DMS153 treated with DMSO at 0.1 percent for 48 hours (cell line): Measurements from ENCODE around the gene PSTPIP1.

ENCODE experiments used
- DNase-seq: peaks from one replicate; lab custom pipeline; 2025; ENCODE audit not compliant: unreplicated experiment; lab: John Stamatoyannopoulos, UW

The PSTPIP1 gene

GRCh38 chr15:76978522-76979330 lies 16.2 kb upstream of the PSTPIP1 start:
- DNase-seq = no peak

GRCh38 chr15:76979331-76979925 lies 15.5 kb upstream of the PSTPIP1 start:
- DNase-seq = no peak

- no peak for DNase-seq
These were observed 14.9 kb upstream of the PSTPIP1 start for GRCh38 chr15:76979996-76980520.

GRCh38 chr15:76982356-76982755 lies 12.6 kb upstream of the PSTPIP1 start:
- DNase-seq = no peak

DNA sequence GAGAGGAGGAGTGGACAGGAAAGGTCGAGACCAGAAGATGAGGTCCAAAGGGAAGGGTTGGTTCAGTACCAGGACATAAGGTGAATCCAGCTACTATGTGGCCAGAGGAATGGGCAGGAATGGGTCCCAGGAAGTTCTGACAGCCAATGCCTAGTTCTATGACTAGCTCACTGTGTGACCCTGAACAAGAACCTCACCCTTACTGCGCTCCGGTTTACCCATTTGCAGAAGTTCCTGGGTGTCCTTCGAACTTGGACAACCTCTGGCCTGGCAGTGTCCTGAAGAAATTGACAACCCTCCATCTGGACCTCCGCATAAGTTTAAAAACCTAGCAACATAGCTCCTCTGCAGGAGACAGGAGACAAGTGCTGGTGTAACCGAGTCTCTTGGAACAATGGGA lies 12.2 kb upstream of the PSTPIP1 start:
- no peak for DNase-seq

DNA sequence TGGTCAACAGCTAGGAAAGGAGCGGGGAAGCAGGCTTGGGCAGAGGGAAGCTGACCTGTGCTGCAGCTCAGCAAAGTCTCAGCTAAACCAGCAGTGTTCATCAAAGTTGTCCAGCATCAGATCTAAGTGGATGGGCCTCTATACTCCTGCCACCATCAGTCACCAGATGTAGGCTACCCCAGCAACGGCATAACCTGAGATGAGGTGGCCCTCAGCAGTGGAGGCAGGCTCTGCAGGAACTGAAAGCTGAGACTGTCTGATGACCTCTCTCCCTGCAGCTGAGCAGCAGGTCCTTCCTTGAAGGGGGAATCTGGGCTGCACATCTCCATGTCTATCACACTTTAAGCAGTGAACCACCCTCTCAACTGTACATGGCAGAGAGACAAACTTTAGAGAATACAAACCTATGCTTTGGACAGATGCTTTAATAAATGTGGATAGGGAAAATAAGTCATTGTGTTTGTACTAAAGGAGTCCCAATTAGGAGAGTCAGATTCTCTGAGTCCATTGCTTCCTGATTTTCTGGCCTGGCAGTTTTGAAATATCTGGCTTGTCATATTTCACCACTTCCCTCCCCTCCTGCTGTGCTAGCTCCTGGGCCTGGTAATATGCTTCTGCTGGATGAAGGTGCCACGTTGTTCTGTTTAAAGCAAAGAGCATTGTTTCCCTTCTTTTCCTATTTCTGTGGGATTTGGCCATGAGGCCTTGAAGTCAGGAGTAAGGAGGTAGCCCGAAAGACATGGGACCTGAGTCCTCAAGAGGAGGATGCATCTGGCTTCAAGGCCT lies 11.1 kb upstream of the PSTPIP1 start:
- no peak for DNase-seq

- no peak for DNase-seq
These were observed 8.2 kb upstream of the PSTPIP1 start for GRCh38 chr15:76986743-76987142.

DNA sequence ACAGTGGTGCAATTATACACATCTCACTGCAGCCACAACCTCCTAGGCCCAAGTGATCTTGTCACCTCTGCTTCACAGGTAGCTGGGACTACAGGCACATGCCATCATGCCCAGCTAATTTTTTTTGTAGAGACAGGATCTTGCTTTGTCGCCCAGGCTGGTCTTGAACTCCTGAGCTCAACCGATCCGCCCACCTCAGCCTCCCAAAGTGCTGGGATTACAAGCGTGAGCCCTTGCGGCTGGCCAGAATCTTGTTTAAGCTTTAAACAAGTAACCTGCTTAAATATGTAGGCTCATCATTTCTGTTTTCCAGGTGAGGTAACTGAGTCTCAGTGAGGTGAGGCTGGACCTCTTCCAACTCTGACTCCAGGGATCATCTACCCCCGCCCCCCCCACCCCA lies 7.7 kb upstream of the PSTPIP1 start:
- DNase-seq = no peak

- DNase-seq = no peak
These were observed 6.7 kb upstream of the PSTPIP1 start for GRCh38 chr15:76987896-76988860.

DNA sequence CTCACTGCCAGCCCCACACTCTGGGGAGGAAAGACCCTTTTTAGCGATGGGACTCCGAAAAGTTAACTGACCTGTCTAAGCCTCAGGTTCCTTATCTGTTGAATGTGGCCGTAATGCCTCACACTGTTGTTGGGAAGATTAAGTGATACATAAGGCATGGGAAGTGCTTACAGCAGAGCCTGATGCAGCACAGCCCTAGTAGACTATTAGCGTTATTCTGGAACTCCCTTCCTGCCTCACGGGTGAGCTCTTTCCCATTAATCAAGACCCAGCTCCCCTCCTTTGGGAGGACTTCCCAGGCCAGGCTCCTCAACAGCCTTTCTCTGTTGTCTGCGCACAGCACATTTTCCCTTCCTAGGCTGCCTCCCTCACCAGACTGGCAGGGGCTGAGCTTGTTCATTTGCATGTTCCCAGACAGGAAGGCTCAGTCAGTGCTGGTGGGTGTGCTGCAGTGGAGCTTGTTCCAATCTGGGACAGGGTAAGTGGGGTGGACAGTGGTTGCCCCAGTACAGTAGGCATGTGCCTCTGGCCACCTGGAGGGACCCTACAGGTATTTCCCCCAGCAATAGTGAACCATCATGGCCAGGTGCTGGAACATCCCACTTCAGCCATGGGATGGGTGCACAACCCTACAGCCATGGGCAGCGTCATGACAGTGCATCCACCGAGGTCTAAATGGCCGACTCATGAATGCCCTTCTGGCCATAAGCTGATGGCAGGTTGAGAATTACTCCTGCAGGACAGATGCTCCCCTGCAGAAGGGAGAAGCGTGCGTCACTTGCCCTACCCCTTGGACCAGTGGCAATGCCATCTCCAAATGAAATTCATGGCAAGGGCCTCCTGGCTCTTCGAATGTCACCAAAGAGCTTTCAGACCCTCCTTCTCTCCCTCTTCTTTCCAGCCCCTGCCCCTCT lies 5.8 kb upstream of the PSTPIP1 start:
- DNase-seq = no peak

DNA sequence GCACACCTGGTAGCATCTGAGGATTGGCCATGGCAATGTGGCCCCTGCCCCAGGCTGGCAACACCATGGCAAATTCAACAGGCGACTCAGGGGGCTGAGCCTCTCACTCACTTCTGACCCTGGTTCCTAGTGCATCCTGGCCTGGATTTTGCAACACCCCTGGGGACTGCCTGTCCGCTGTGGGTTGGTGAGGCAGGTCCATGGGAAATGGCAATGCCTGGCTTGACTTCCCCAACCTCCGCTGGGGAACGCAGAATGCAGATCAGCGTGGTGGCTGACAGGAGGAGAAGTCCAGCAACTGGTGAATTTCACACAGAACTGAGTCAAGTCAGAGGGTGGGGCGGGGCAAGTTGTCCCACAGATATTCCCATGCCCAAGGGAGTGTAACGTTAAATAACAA lies 3.9 kb upstream of the PSTPIP1 start:
- DNase-seq = no peak

DNA sequence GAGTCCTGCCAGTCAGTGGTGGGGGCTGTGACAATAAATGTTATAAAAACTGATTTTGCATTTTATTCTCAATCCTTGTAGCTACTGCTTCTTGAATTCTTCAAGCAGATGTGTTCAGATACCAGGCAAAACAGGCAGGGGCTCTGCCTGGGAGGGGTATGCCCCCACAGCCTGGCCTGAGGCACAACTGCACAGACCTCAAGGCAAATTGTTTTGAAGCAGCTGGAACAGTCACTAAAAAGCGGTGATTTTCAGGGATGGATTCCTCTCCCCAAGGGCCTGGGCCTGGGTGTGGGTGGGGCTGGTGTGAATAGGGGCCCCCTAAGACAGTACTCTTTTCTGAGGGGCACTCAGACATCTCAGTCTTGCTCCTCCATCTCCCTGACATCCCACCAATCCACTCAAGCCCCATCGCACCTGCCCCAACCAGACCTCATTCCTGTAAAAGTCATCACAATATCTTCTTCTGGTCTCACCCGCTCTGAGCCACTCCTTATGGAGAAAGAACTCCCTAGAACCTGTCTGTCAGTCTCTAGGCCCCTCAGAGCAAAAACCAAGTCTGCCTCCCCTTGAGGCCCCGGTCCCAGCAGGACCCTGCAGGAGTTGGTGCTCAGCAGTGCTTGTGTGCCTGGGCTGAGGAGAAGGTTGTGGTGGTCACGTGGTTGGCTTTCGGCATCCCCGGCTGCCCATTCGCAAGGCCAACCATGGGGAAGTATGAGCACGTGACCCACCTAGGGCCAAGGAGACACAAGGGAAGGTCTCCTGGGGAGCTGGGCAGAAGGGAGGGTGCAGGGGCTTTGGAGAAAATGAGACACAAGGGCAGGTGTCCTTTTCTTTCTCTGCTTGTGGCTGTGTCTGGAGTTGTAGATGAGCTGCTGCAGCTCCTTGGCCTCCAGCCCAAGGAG lies 2.9 kb upstream of the PSTPIP1 start:
- no peak for DNase-seq

DNA sequence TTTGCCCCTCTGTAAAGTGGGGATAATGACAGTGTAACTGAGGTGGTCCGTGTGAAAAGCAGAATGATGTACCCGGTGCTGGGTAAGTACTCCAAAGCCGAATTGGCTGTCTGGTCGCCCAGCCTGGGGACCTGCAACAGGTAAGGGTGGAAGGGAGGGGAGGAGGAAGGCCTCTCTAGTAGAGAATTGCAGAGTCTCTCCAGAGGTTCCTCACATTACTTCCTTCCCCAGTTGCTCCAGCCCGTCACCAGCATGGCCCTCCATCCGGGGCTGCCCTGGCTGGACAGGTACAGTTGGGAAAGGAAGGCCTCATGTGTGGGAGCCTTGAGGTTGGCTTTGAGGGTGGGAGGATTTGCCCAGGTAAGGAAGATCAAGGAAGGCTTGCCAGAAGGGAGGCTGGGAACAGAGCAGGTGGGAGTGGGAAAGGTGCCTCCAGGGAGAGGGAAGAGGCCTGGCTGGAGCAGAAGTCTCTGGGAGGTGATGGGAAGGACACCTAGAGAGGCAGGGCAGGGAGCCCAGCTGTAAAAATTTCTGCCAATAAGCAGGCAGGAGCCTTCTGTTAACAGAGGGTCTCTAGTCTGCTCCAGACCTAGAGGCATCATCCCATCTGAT lies 1.7 kb upstream of the PSTPIP1 start:
- no peak for DNase-seq

GRCh38 chr15:76994001-76994400 lies 925 bp upstream of the PSTPIP1 start:
- DNase-seq = no peak

- DNase-seq = no peak
These were observed 430 bp upstream of the PSTPIP1 start for GRCh38 chr15:76994496-76994895.

GRCh38 chr15:76996076-76996525 lies 1.2 kb downstream of the PSTPIP1 start:
- DNase-seq = no peak

GRCh38 chr15:76996526-76997401 lies 1.8 kb downstream of the PSTPIP1 start:
- DNase-seq = no peak
